ENCODE measurements around the gene NAGLU. TPM values are rescaled to one million over a fixed set of nuclear protein-coding genes. Genes with fewer than 3 reads are reported as not detected.

Gene NAGLU
- polyA plus RNA-seq, 3 donors = 10.4 to 32.9 (median 24.9) TPM

DNA sequence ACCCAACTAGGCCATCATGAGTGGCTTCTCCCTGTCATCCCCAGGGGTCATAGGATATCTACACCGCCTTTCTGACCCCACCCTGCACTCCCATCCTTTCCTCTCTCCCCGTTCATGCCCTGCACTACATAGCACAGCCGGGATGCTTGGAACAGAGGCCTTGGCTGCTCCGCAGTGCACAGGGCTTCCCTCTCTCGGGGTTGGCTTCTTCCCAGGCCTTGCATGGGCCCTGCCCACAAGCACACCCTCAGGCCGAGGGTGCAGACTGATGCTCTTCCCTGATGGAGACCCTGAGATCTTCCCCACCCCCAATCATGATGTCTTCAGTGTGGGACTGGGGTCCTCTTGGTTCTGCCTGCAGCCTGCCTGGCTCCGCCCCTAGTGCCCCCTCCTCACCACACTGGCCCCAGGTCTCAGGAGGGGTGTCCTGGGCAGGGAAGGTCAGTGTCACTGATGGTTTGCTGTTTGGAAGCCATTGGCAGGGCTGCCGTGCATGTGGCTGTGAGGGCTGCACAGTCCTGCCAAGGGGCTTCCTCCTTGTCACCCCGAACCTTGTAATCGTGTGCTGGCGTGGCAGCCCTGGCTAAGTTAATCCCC is 14.3 kb upstream of the NAGLU start:
- H3K9ac ChIP-seq (ENCODE audit: insufficient read depth, low read length, poor library complexity, severe bottlenecking) = no peak overlapping the region
- H3K4me3 Mint-ChIP-seq = no peak overlapping the region
- H3K36me3 Mint-ChIP-seq = peaks cover 37 to 60% of the 10 kb centered on the region in 2 donors
- no peak for TF ChIP-seq CTCF (IDR thresholded peaks at IDR 0.05)
- no peak for DNase-seq
- intact Hi-C loops (cut with micrococcal nuclease) = no loop called here
- WGBS (ENCODE audit: insufficient coverage) = 93% methylated on average over 9 of the region's 11 CpGs
- no peak overlapping the region for H2AFZ ChIP-seq (ENCODE audit: insufficient read depth, low read depth, low read length, poor library complexity, severe bottlenecking)
- no peak overlapping the region for H3K27ac Mint-ChIP-seq
- no peaks in the 10 kb centered on the region for H3K79me2 ChIP-seq (ENCODE audit: insufficient read depth, low read length)
- peaks cover 25 to 35% of the 10 kb centered on the region in 2 donors for H3K36me3 ChIP-seq (replicated peaks in 1 of 2; ENCODE audit: control insufficient read depth in 1 of 2, insufficient read depth in 2 of 2, low read length in 2 of 2)
- peaks cover 54% of the 10 kb centered on the region for H4K20me1 ChIP-seq (ENCODE audit: insufficient read depth, low read length)
- no peak overlapping the region for H3K4me3 ChIP-seq (replicated peaks in 1 of 3; ENCODE audit: low read depth in 2 of 3, low read length in 3 of 3)
- peaks cover 36 to 38% of the 10 kb centered on the region in 2 donors for H3K4me1 ChIP-seq (ENCODE audit: control insufficient read depth in 1 of 2, insufficient read depth in 2 of 2, low read length in 2 of 2)
- H3K9me3 ChIP-seq (replicated peaks in 1 of 2; ENCODE audit: control insufficient read depth in 1 of 2, insufficient read depth in 1 of 2, low read length in 2 of 2) = no peaks in the 10 kb centered on the region
- peaks cover 41% of the 10 kb centered on the region for H3K4me1 Mint-ChIP-seq
- H3K4me2 ChIP-seq (replicated peaks; ENCODE audit: extremely low read depth, low read length, poor library complexity, severe bottlenecking) = no peak overlapping the region
- H3K27me3 Mint-ChIP-seq (ENCODE audit: low read depth in 3 of 3) = peaks cover 1 to 7% (median 3%) of the 10 kb centered on the region in 3 donors
- H3K27me3 ChIP-seq (ENCODE audit: control insufficient read depth in 2 of 2, insufficient read depth in 2 of 2, low read length in 2 of 2) = no peaks in the 10 kb centered on the region
- no peak overlapping the region for H3K27ac ChIP-seq (ENCODE audit: low read depth in 1 of 2, low read length in 2 of 2)
- H3K9me3 Mint-ChIP-seq = peaks cover 0 to 2% (median 0%) of the 10 kb centered on the region in 7 donors

DNA sequence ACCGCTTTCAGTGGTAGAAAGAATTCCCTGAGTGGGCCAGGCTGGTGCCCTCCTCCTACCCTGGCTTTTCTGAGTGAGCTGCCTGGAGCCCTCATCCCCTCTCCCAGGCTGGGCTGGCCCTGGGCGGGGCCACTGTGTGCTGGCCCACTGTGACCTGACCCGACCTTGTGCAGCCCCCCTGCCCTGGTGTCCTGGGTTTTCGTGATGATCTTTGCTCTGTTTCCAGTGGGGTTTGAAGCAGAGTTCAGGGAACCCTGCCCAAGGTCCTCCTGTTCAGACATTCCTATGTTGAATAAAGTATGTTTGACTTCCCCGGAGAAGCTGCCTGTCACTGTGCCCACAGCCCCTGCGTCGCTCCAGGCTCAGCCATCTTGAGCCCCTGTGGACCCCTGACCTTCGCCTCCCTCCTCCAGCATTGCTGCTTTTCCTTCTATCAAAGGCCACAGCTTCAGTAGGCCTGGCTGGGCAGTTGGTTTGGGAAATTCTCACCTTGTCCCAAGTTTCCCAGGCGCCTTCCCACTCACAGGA is 13.7 kb upstream of the NAGLU start:
- Histone ChIP-seq H3K27me3 (ENCODE audit: control insufficient read depth in 2 of 2, insufficient read depth in 2 of 2, low read length in 2 of 2) (no peaks in the 10 kb centered on the region), H2AFZ (ENCODE audit: insufficient read depth, low read depth, low read length, poor library complexity, severe bottlenecking) (no peak overlapping the region), H3K4me1 (ENCODE audit: control insufficient read depth in 1 of 2, insufficient read depth in 2 of 2, low read length in 2 of 2) (peaks cover 31 to 32% of the 10 kb centered on the region in 2 donors), H3K79me2 (ENCODE audit: insufficient read depth, low read length) (no peaks in the 10 kb centered on the region), H3K36me3 (replicated peaks in 1 of 2; ENCODE audit: control insufficient read depth in 1 of 2, insufficient read depth in 2 of 2, low read length in 2 of 2) (peaks cover 24 to 31% of the 10 kb centered on the region in 2 donors), H4K20me1 (ENCODE audit: insufficient read depth, low read length) (peaks cover 50% of the 10 kb centered on the region), H3K9me3 (replicated peaks in 1 of 2; ENCODE audit: control insufficient read depth in 1 of 2, insufficient read depth in 1 of 2, low read length in 2 of 2) (no peaks in the 10 kb centered on the region), H3K4me3 (replicated peaks in 1 of 3; ENCODE audit: low read depth in 2 of 3, low read length in 3 of 3) (no peak overlapping the region), H3K4me2 (replicated peaks; ENCODE audit: extremely low read depth, low read length, poor library complexity, severe bottlenecking) (no peak overlapping the region), H3K9ac (ENCODE audit: insufficient read depth, low read length, poor library complexity, severe bottlenecking) (no peak overlapping the region), H3K27ac (ENCODE audit: low read depth in 1 of 2, low read length in 2 of 2) (no peak overlapping the region)
- no peak overlapping the region for H3K4me3 Mint-ChIP-seq
- DNase-seq = no peak
- no peak for TF ChIP-seq CTCF (IDR thresholded peaks at IDR 0.05)
- H3K4me1 Mint-ChIP-seq = peaks cover 37% of the 10 kb centered on the region
- WGBS (ENCODE audit: insufficient coverage) = 100% methylated on average over 4 of the region's 9 CpGs
- peaks cover 1 to 7% (median 3%) of the 10 kb centered on the region in 3 donors for H3K27me3 Mint-ChIP-seq (ENCODE audit: low read depth in 3 of 3)
- H3K36me3 Mint-ChIP-seq = peaks cover 34 to 55% of the 10 kb centered on the region in 2 donors
- intact Hi-C loops (cut with micrococcal nuclease) = no loop called here
- no peak overlapping the region for H3K27ac Mint-ChIP-seq
- H3K9me3 Mint-ChIP-seq = peaks cover 0 to 2% (median 0%) of the 10 kb centered on the region in 7 donors
